HG02610 (cell line): ENCODE data around the gene CAMTA1.

Experiments
- ATAC-seq: cut with Tn5 transposase; IDR thresholded peaks from one replicate; pipeline ENCODE4 v1.9.1; 2021; ENCODE audit warnings: mild to moderate bottlenecking, moderate library complexity; ENCODE audit not compliant: unreplicated experiment

The CAMTA1 gene

DNA sequence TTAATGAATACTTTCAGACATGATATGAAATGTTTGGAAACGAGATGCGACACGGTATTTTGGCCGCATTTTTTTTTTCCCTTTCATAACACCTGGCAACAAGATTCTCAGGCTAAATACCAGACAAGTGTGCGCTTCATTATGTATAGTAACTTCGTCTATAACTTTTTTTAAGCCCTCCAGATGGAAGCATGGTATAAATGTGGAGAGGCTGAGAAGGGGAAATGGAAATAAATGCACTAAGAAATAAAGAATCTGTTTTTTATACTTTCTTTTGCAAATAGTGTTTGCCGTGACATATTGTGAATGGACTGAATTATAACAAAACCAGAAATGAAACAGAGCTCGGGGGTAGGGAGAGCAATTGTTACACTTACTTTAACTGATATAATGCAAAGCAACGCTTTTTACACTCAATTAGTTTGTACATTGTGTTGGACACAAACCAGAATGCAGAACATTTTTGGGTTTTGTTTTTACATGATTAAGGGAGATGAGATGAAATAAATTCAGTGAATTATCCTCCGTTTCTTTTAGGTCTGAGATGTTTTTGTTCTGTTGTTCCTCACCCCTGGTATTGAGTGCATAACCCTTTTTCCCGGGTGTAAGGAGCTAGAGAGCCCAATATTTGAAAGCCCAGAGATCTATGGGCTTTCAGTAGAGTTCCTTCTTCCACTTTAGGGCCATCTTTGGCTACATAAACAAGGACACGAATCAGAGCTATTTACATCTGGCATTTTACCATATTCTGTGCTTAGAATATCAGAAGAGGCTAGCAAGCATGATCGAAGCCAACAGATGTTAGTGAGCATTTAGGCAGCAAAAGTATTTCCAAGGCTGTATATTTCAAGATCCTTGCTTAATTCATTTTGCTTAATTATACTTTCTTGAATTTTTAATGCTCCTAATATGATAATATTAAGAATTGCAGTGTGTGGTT, 478.0 kb downstream of the CAMTA1 start:
- no peak for ATAC-seq

DNA sequence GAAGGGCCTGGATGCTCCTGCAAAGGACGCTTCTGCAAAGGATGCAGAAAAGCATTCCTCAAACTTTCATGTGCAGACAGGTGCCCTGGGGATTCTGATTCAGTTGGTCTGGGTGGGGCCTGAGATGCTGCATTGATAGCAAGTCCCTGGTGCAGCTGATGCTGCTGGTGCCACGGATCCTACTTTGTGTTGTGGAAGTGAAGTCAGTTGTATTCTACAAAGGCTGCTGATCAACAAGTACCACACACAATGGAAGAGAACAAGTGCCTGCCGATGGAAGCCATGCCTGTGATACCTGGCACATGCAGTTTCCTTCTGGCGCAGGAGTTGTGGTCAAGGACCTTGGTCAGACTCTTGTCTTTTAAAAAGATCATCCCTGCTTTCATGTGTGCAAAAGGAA, 478.8 kb downstream of the CAMTA1 start:
- no peak for ATAC-seq

DNA sequence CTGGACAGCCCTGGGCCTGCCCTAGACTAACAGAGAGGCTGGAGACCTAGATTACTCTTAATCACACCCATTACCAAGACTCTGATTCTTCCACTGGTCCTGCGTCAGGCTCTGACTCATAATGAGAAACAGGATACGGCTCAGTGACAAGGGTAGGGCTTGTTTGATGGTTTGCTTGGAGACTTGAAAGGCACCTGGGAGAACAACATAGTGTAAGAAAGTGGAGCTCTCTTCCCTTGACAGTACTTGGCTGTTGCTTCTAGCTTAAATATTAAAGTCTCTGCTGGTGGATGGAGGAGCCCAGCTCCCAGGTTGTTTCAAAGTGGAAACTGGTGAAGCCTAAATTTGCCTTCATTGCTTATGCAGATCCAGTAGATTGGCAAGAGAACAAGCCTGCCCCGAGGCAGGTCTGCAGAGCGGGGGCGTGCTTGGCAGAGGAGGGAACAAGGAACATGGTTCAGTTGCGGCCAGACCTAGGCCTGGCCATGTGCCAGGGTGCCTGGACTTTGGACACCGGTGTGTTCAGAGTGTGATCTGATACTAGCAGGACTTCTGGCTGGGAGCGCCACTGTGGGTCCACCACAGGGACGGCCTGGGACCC, 480.6 kb downstream of the CAMTA1 start:
- no peak for ATAC-seq

DNA sequence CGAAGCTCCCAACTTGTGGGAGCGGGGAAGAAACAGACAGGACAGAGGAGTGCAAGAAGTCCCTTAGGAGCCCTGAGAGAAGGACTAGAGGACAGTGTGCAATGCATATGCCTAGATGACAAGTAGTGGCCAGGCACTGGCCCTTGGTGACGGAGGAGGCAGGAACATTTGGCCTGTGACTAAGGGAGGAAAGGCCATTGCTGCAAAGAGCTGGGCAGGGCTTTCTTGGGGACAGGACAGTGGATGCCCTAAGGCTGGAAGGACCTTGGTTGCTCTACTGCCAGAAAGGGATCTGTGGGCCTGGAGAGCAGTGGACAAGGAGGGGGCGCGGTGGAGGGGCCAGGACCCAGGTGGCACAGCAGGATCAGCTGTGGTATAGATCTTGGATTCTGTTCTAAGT, 481.3 kb downstream of the CAMTA1 start:
- no peak for ATAC-seq

DNA sequence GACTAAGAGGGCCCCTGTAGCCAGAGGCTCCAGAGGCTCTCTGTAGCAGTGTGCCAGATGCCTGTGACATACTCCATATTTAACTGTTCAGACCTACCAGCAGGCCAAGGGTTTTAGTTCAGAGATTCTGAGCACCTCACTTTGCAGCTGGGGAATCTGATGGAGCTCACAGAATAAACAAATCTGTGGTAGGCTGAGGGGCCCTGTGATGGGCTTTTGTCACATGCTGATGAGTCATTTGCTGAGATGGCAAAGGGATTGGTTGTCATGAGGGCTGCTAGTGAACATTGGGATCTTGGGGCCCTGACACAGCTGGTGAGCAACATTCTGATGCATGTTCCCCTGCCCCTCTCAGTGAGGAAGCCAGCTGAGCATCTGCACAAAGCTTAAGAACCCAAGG, 482.2 kb downstream of the CAMTA1 start:
- ATAC-seq = no peak

DNA sequence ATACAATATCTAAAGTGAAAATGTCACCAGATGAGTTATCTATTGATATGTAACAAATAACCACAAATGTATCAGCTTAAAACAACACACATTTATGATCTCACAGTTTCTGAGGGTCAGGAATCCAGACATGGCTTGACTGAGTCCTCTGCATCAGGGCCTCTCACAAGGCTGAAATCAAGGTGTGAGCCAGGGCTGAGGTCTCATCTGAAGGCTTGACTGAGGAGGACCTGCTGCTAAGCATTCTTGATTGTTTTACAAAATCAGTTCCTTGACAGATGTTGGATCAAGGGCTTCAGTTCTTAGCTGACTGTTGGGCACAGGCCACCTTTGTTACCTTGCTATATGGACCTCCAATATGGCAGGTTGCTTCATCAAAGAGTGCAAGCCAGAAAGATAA, 483.7 kb downstream of the CAMTA1 start:
- no peak for ATAC-seq

DNA sequence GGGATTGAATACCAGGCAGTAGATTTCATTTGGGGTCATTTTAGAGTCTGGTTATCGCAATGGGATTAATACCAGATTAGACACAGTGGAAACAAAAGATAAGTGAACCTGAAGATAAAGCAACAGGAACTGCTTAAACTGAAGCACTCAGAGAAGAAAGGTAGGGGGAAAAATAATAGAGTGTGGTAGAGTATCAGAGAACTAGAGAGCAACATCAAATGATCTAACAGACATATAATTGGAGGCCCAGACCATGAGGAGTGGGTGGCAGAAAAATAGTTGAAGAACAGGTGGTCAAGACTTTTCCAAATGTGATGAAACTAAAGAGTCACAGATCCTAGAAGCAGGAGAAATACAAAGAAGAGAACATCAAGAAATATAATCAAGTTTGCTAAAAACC, 484.3 kb downstream of the CAMTA1 start:
- ATAC-seq = no peak

DNA sequence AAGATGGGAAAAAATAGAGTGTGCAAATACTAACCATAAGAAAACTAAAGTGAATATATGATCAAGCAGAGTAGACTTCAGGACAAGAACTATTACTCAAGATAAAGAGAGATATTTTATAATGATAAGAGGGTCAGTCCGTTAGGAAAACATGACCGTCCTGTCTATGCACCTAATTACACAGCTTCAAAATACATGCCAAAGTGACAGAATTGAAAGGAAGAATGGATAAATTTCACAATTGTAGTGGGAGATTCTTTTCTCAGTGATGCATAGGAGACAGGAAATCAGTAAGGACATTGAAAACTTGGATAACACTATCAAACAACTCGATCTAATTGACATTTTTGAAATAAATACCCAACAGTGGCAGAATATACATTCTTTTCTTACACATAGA, 489.0 kb downstream of the CAMTA1 start:
- no peak for ATAC-seq

DNA sequence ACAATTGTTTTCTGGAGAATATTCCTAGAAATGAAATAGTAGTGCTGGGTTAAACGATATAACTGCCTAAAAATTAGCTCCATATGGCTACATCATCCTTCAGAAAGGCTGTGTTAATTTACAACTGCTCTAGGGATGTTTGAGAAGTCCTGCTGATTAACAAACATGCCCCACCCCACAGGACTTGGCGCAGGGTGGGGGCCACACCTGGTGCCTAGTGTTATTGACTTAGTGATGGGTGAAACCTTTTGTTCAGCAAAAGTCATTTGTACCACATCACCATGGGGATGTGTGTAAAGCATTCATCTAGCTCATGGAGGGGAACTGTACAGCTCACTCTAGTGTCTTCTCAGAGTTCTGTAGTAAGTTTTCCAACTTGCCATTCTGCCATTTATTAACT, 492.8 kb downstream of the CAMTA1 start:
- no peak for ATAC-seq

DNA sequence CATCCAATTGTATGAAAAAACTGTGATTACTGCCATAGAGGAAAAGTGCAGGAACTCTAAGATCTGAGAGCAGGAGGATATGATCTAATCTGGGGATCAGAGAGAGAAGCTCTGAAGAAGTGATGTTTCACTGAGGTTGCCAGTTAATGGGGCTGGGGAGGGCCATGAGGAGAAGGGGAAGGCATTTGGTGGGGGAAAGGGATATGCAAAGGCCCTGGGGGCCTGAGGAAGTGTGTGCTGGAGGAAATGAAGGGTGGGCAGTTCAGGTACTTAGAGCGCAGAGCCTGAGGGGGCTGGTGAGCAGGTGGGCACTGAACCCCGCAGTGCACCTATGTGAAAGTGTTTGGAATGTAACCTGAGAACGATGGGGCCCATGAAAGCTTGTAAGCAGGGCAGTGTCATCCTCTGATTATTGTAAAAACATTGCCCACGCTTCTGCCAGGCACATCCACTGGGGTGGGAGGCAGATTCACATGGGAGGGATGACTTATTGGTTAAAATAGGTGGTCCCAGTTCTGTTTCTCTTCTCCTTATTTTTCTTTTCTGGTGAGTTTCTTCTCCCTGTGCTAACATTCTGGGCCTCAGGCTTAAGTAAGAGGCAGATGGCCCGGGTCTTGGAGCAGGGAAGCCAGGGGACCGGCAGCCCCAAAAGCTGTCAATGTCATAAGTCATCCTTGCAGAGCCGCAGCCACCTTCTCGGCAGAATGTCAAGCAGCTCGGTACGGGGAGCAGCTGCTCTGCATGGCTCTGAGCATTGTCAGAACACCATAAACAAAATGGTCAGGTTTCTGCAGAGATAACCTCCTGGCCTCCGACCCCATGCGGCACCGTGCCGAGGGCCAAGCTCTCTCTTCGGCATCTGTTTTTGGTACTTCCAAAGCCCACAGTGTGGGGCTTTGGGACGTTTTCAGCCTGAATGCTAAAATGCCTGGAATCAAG, 493.8 kb downstream of the CAMTA1 start:
- no peak for ATAC-seq

DNA sequence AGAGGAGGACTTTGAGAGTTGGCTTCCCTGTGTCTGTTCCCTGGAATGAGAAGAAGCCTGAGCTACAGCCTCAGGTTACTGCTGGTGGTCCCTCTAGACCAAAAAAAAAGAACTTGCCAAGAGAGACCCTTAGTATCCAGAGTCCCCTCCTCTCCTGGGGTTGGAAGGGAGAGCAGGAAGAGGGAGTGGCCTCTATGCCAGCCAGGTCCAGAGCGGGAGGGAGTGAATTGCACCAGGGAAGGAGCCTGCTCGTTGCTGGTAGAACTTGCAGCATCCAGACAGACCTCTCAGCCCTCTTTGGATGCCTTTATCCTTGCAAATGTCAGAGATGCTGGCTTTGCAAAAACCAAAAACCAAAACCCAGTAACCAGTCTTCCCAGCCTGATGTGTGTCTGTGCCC, 494.5 kb downstream of the CAMTA1 start:
- no peak for ATAC-seq

DNA sequence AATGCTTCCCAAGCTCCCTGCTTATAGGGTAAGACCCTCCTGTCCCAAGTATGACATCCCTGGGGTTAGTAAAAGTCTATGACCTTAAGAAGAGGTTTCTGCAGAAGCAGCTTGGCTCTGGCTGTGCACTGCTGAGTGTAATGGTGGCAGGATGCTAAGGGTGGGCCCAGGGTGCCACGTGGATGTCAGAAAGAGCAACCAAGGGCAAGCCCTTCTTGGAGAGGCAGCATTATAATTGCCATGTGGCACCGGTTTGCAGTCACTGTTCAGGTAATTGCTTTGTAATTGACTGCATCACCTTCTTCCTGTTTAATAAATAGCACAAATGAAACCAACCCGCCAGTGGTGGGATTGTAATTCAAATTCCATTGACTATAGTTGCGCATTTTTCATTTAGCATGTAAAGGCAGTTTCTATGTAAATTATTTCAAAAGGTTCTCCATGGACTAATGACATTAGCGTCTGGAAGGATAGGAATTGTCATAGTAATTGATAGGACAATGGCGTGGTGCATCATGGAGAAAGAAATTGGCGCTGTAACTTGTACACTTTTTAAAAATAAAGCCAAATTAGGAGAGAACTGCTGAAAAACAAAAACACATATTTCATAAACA, 495.2 kb downstream of the CAMTA1 start:
- ATAC-seq = no peak

DNA sequence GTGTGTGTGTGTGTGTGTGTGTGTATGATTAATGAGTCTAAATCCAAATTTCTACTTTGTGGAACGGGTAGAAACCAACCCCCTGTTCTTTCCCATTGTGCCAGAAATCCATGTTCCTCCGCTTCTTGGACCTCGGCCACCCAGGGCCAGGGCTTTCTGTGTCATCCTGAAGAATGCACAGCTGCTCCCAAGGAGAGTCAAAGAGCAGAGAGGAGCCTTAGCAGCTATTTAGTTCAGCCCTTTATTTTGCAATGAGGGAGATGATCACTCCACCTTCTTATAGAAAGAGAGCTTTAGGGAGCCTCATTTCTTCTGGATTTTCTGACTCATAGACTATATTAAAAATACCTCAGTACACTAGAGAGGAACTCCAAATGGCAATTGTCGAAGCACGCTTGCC, 496.6 kb downstream of the CAMTA1 start:
- no peak for ATAC-seq

DNA sequence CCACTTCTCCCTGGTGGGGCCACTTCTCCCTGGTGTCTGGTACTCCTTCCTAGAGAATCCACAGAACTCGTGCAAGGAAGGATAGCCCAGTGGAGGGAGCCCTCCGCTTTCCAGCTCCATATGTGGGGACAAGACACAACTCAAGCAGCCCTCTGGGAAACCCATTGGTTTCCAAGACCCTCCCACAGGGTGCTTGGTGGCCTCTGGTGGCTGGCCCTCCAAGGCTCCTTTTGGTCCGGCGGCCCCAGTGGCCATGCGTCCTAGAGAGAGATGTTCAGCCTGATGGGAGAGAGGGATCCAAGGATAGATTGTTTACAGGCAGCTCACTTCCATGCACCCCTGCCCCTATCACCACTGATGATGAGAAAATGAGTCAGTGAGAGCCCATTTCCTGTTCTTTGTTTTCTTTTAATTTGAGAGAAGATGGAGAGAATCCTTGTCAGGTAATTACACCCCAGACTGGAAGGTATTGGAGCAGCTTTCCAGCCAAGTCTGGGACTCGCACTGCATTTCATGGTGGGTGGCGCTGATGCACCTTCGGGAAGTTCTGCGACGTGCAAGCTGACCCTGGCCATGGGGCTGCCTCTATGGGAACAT, 499.7 kb downstream of the CAMTA1 start:
- ATAC-seq = no peak

DNA sequence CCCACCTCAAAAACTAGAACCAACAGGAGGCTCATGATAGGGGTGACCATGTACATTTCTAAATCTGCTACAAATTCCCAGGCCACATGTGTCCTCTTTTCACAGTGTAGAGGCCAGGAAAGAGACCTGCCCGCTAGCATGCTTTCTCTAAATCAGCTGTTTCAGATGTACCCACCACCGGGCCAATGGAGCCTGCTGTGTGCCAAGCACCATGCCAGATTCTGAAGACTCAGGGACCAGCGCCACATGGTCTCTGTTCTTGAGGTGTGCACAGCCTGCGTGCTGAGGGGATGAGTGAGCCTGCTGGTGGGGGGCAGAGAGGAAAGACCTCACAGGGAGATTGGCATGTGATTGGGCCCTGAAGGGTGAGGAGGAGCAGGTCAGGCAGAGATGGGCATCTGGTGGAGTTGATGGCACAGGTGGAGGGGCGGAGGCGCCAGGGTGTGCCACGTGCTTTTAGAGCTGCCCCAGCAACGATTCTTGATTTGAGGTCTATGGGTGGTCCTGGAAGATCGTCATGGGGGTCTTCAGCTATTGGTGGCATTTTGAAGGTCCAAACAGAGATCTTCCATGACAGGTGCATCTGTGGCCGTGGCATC, 500.7 kb downstream of the CAMTA1 start:
- no peak for ATAC-seq

DNA sequence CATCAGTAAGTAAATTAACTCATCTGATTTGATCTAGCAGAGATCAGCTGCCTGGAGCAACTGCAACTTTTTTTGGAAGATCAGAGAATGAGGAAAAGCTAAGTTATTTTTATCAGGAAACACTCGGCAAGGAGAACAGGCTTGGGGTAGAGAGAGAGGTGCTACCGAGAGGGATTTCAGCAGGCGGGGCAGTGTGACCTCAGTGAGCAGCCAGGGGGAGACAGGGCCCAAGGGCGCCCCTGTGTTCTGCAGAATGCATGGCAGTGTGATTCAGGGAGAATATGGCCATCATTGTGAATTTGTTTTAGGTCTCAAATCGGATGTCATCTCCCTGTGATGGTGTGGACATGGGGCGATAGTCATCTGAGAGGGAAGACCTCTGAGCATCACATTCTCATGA, 501.8 kb downstream of the CAMTA1 start:
- ATAC-seq = no peak

DNA sequence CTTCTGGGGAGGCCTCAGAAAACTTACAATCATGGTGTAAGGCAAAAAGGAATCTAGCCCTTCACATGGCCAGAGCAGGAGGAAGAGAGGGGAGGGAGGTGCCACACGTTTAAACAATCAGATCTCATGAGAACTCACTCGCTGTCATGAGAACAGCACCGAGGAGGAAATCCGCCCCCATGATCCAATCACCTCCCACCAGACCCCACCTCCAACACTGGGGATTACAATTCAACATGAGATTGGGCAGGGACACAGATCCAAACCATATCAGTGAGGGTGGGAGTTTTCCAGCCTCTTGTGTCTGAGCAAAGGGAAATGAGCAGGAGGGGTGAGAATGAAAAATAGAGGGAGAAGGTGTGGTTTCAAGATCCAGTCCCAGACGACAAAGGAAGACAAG, 503.7 kb downstream of the CAMTA1 start:
- no peak for ATAC-seq

DNA sequence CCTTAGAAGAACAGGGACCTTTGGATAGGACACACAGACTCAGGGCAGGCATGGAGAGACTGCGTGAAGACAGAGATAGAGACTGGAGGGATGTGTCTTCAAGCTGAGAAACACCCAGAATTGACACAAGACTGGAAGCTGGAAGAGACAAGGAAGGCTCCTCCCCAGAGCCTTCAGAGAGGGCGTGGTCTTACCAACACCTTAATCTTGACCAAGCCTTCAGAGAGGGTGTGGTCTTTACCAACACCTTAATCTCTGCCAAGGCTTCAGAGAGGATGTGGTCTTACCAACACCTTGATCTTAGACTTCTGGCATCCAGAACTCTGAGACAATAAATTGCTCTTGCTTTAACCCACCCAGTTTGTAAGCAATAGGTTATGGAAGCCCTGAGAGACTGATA, 504.4 kb downstream of the CAMTA1 start:
- ATAC-seq = no peak

DNA sequence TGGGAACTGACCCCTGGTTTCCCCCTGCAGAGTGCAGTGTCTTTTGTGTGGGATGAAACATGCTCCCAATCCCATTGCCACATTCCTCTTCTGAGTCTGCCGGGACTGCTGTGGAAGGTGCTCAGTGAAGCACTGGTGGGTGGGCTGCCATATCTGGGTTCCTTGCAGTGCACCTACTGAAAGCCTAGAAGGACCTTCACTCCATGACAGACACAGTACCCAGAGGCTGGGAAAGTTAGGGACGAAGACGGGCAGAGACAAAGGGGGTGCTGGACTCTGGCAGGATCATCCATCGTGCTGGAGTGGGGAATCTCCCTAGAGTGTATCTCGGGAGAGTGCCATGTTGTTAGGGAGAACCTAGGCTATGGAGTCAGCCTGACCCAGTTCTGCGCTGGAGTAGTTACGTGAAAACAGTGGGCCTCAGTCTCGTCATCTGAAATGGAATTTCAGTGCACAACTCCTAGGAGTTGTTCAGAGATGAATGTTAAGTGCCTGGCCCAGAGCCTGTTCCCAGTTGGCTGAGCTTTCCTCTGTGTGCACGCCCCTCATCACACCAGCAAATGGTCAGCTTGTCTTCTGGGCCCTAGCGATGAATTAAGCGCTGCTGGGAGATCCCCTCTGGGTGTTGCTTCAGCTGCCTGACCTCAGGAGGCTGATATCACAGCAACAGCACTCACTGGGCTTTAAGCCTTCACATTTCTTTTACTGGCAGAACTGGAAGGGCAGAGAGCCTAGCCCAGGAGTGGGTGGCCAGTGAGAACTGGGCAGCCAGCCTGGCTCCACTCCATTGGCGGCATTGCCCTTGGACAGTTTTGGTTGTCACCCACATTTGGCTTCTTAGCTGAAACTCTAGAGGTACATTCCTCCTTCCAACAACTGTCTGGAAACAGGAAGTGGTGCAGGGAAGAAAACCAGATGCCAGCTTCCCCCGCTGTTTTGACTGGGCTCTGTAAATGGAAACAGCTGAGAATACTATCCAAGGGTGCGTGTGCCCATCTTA, 506.0 kb downstream of the CAMTA1 start:
- no peak for ATAC-seq
